HepG2 (cell line): ENCODE measurements around the gene SOX5. TPM values are rescaled to one million over a fixed set of nuclear protein-coding genes. Genes with fewer than 3 reads are reported as not detected.

Experiments
- ATAC-seq: fragments of 200-7000 bp; cut with Tn5 transposase; 3 replicates; pipeline ENCODE4 v1.9.1; 2020; ENCODE audit warnings: mild to moderate bottlenecking, moderate library complexity
- BruUV-seq: library from RNA; stranded (reverse); fragments of 400-500 nt; replicated peaks from 2 replicates; lab custom pipeline; 2021; lab: Mats Ljungman, UMichigan
- CTCF ChIA-PET: fragments of 300-600 bp; formaldehyde crosslinking; extraction: SDS; loops from one replicate; lab custom pipeline; 2021; ENCODE audit warnings: low total read pairs, inconsistent platforms, low intra/inter-chr PET ratio; lab: Yijun Ruan, JAX
- POLR2A ChIA-PET: fragments of 350-600 bp; sonication (Branson Sonifier 250); formaldehyde crosslinking; loops from one replicate; lab custom pipeline; 2020; ENCODE audit warnings: antibody characterized with exemption, inconsistent platforms; lab: Yijun Ruan, JAX
- DNase-seq: peaks from one replicate; pipeline ENCODE4 v3.0.0-alpha.2; 2015; ENCODE audit warnings: low spot score
- FAIRE-seq: peaks from 3 replicates; lab custom pipeline; 2011; peaks lifted over from hg19 to GRCh38; lab: Jason Lieb, UNC
- H2AFZ ChIP-seq: one replicate; pipeline ENCODE4 v1.6.1; 2011; ENCODE audit warnings: low read length, inconsistent platforms
- H3K27ac ChIP-seq: fragments of 300-600 bp; 3 replicates; pipeline ENCODE4 v1.8.0; 2011; ENCODE audit warnings: mixed run types, mild to moderate bottlenecking, mixed read lengths, low read length, inconsistent platforms; ENCODE audit not compliant: insufficient read depth; ENCODE audit errors: extremely low read length
- H3K27me3 ChIP-seq, 2 experiments: fragments of 200-600 bp in 1 of 2; 2 replicates in 1 of 2; 3 replicates in 1 of 2; pipeline versions ENCODE4 v1.6.0 to v1.8.0; 2011; ENCODE audit warnings: low read length in 2 of 2, mild to moderate bottlenecking in 2 of 2, moderate library complexity in 2 of 2, inconsistent platforms in 1 of 2; ENCODE audit not compliant: insufficient read depth in 2 of 2, control insufficient read depth in 1 of 2
- H3K36me3 ChIP-seq, 2 experiments: fragments of 200-600 bp in 1 of 2; replicated peaks in 1 of 2; 2 replicates in 1 of 2; 3 replicates in 1 of 2; pipeline versions ENCODE4 v1.5.1 to v1.8.0; 2011; ENCODE audit warnings: low read length in 2 of 2, inconsistent platforms in 1 of 2; ENCODE audit not compliant: insufficient read depth in 2 of 2, control insufficient read depth in 1 of 2
- H3K4me1 ChIP-seq: 2 replicates; pipeline ENCODE4 v1.5.1; 2012; ENCODE audit warnings: low read length, inconsistent platforms; ENCODE audit not compliant: insufficient read depth
- H3K4me2 ChIP-seq: 2 replicates; pipeline ENCODE4 v1.6.0; 2011; ENCODE audit warnings: low read depth, low read length, inconsistent platforms
- H3K4me3 ChIP-seq, 3 experiments: fragments of 200-600 bp in 1 of 3; sonication (generic), shearing (Covaris generic) in 1 of 3; replicated peaks in 1 of 3; 2 replicates each; pipeline ENCODE4 v1.5.1; 2011 to 2016; ENCODE audit warnings: low read length in 3 of 3, inconsistent platforms in 2 of 3, low read depth in 2 of 3, mild to moderate bottlenecking in 2 of 3, control low read depth in 1 of 3, mixed read lengths in 1 of 3; ENCODE audit not compliant: insufficient read depth in 1 of 3
- H3K79me2 ChIP-seq: one replicate; pipeline ENCODE4 v1.6.1; 2011; ENCODE audit warnings: low read length, inconsistent platforms; ENCODE audit not compliant: insufficient read depth
- H3K9ac ChIP-seq: 2 replicates; pipeline ENCODE4 v1.6.0; 2011; ENCODE audit warnings: mild to moderate bottlenecking, low read depth, low read length, inconsistent platforms; ENCODE audit not compliant: insufficient read depth
- H3K9me3 ChIP-seq: 2 replicates; pipeline ENCODE4 v1.5.1; 2012; ENCODE audit warnings: mild to moderate bottlenecking, low read length
- H4K20me1 ChIP-seq: 2 replicates; pipeline ENCODE4 v1.6.0; 2011; ENCODE audit warnings: inconsistent platforms, mild to moderate bottlenecking, low read length, moderate library complexity; ENCODE audit not compliant: insufficient read depth
- FOSL1 ChIP-seq: sonication (generic); formaldehyde crosslinking; IDR thresholded peaks from 2 replicates; pipeline ENCODE4 v1.9.0; 2021; ENCODE audit warnings: missing genetic modification reagents, borderline replicate concordance
- GFI1 ChIP-seq: sonication (generic); formaldehyde crosslinking; IDR thresholded peaks from 2 replicates; pipeline ENCODE4 v1.5.0; 2020; ENCODE audit warnings: missing genetic modification reagents, mild to moderate bottlenecking, borderline replicate concordance
- KIAA2018 ChIP-seq: sonication (generic); formaldehyde crosslinking; IDR thresholded peaks from 2 replicates; pipeline ENCODE4 v1.5.0; 2020; ENCODE audit warnings: mild to moderate bottlenecking, missing genetic modification reagents, borderline replicate concordance
- MAFF ChIP-seq: IDR thresholded peaks from 2 replicates; pipeline ENCODE4 v1.6.1; 2011; ENCODE audit warnings: low read depth, low read length, improper control_type of control experiment
- MAFK ChIP-seq, 2 experiments: IDR thresholded peaks in 1 of 2; conservative IDR thresholded peaks in 1 of 2; 2 replicates each; pipeline ENCODE4 v1.6.1; 2011; ENCODE audit warnings: improper control_type of control experiment in 2 of 2, low read length in 2 of 2
- MATR3 ChIP-seq: sonication (generic); formaldehyde crosslinking; IDR thresholded peaks from 2 replicates; pipeline ENCODE4 v1.4.0; 2020; ENCODE audit warnings: missing genetic modification reagents
- RBM39 ChIP-seq: fragments of 200-400 bp; formaldehyde crosslinking; IDR thresholded peaks from one replicate; pipeline ENCODE4 v1.6.1; 2018; ENCODE audit warnings: antibody characterized with exemption, mild to moderate bottlenecking, low read depth, low read length; ENCODE audit not compliant: poor library complexity, severe bottlenecking
- TFDP2 ChIP-seq: sonication (generic); formaldehyde crosslinking; IDR thresholded peaks from 2 replicates; pipeline ENCODE4 v1.4.0; 2020; ENCODE audit warnings: missing genetic modification reagents
- YY1 ChIP-seq: IDR thresholded peaks from 2 replicates; pipeline ENCODE4 v1.6.1; 2011; ENCODE audit warnings: low read length, low read depth, moderate library complexity, mild to moderate bottlenecking; ENCODE audit not compliant: insufficient read depth, insufficient replicate concordance
- ZNF501 ChIP-seq: sonication (generic); formaldehyde crosslinking; IDR thresholded peaks from 2 replicates; pipeline ENCODE4 v1.5.1; 2020; ENCODE audit warnings: mild to moderate bottlenecking, moderate library complexity, missing genetic modification reagents
- ZNF567 ChIP-seq: sonication (generic); formaldehyde crosslinking; IDR thresholded peaks from 2 replicates; pipeline ENCODE4 v1.8.1; 2023; ENCODE audit warnings: mild to moderate bottlenecking, missing genetic modification reagents, borderline replicate concordance
- WGBS: methylation state at CpG from one replicate; pipeline ENCODE4 v1.1.6; 2017; ENCODE audit warnings: low lambda C conversion rate; 5-methylcytosine and 5-hydroxymethylcytosine counted together
- in situ Hi-C: cut with HindIII; loops from 2 replicates; pipeline ENCODE4 v1.10.0; 2017; ENCODE audit warnings: low pct_unique_long_range_greater_than_20kb; ENCODE audit not compliant: extremely low pct_ligation_motif_present
- intact Hi-C: fragments of 100-400 bp; cut with micrococcal nuclease; formaldehyde crosslinking; loops from one replicate; pipeline ENCODE4 v1.10.0; 2022; ENCODE audit not compliant: unreplicated experiment
- polyA plus RNA-seq, 8 experiments: library from polyadenylated mRNA; depleted of rRNA in 3 of 8; stranded (reverse) in 7 of 8; unstranded in 1 of 8; fragments of >200 nt; fragmentation: Illumina TruSeq in 4 of 8; extraction: Trizol in 4 of 8; gene quantifications; 2 replicates each; pipeline versions ENCODE4 v1.2.1 to v1.2.3, GENCODE V29; 2011 to 2016; ENCODE audit warnings: low read depth in 4 of 8, missing spikeins in 1 of 8, mixed read lengths in 1 of 8; ENCODE audit not compliant: insufficient read depth in 1 of 8
- total RNA-seq, 5 experiments: library from RNA; depleted of rRNA; stranded (reverse); fragments of >200 nt; fragmentation: Illumina TruSeq; extraction: Trizol; gene quantifications; 2 replicates each; pipeline ENCODE4 v1.2.3, GENCODE V29; 2016; ENCODE audit warnings: low read depth in 1 of 5

SOX5 gene
- total and polyA plus RNA-seq, 2 of the 13 experiments (the other 11 are each of a cell fraction or from before 2014, with no cell fraction given) = 18.5 to 76.4 TPM

GRCh38 chr12:23546756-23547155, 402.7 kb downstream of the SOX5 start (continued):
- TF ChIP-seq KIAA2018 = no peak

- peaks cover 13 to 57% of the 10 kb centered on the region in 2 experiments for H3K36me3 ChIP-seq
- DNase-seq (no peak), FAIRE-seq (no peak), ATAC-seq (no peak)
- 93% methylated on average over 1 of the region's 1 CpG for whole genome bisulfite sequencing
- intact Hi-C loops (no loop called here), in situ Hi-C loops (no loop called here)
- no peak overlapping the region for H3K4me3 ChIP-seq
- CTCF ChIA-PET = no interaction called here
- no peaks in the 10 kb centered on the region for H3K27me3 ChIP-seq
- no peaks in the 10 kb centered on the region for H3K9me3 ChIP-seq
- H3K4me1 ChIP-seq = no peaks in the 10 kb centered on the region
- no peaks in the 10 kb centered on the region for H3K79me2 ChIP-seq
- H4K20me1 ChIP-seq = no peaks in the 10 kb centered on the region
- H2AFZ ChIP-seq = no peak overlapping the region
- no peak overlapping the region for H3K4me2 ChIP-seq
- no peak overlapping the region for H3K27ac ChIP-seq
- no peak for TF ChIP-seq RBM39
- no peak for TF ChIP-seq FOSL1
- no peak for TF ChIP-seq ZNF567 (CRISPR knock-in tag)
- no peak for TF ChIP-seq TFDP2
- TF ChIP-seq MAFF = peak; percentile 50; the same call in 1 of the 2 replicates
- TF ChIP-seq ZNF501 (CRISPR knock-in tag) = no peak
- no peak for TF ChIP-seq GFI1 (CRISPR knock-in tag)
- no peak for TF ChIP-seq MATR3 (CRISPR knock-in tag)
- TF ChIP-seq MAFK (conservative IDR thresholded peaks at IDR 0.05 in 1 of 2, IDR thresholded peaks at IDR 0.05 in 1 of 2; ENCODE audit: low read length in 2 of 2) = peak in 1 of 2 experiments; percentile 49; a peak in 2 of 4 replicates
- TF ChIP-seq YY1 = no peak
- no peak overlapping the region for H3K9ac ChIP-seq
- POLR2A ChIA-PET = no interaction called here
- no TSS peak for BruUV-seq
Observed at GRCh38 chr12:23543767-23544166, 405.7 kb downstream of the SOX5 start.
